Measurements from ENCODE around the gene ANXA6. TPM values are rescaled to one million over a fixed set of nuclear protein-coding genes. Genes with fewer than 3 reads are reported as not detected.

The ANXA6 gene
- total RNA-seq, 1 experiment from 2014 or later: 95.9 TPM

- POLR2A ChIA-PET (ENCODE audit: low non-redundant PET): no interaction called here
- intact Hi-C loops (cut with micrococcal nuclease; ENCODE audit: unreplicated experiment): no loop called here
- H3K27ac ChIP-seq (ENCODE audit: low read depth, low read length, poor library complexity, severe bottlenecking): no peak overlapping the region
Observed at GRCh38 chr5:151137067-151137825, 20.3 kb downstream of the ANXA6 start.

GRCh38 chr5:151134228-151134627 lies 23.4 kb downstream of the ANXA6 start:
- intact Hi-C loops (cut with micrococcal nuclease; ENCODE audit: unreplicated experiment): no loop called here
- Histone ChIP-seq H3K4me1 (ENCODE audit: insufficient read depth, low read length, poor library complexity, severe bottlenecking) (no peaks in the 10 kb centered on the region), H3K9me3 (ENCODE audit: low read depth, low read length, poor library complexity, severe bottlenecking) (no peaks in the 10 kb centered on the region), H3K4me3 (ENCODE audit: low read depth, low read length, poor library complexity, severe bottlenecking) (no peak overlapping the region), H3K36me3 (ENCODE audit: insufficient read depth, low read length, poor library complexity, severe bottlenecking) (peaks cover 87% of the 10 kb centered on the region), H3K27me3 (replicated peaks; ENCODE audit: insufficient read depth, low read depth, low read length, poor library complexity) (no peaks in the 10 kb centered on the region), H3K27ac (ENCODE audit: low read depth, low read length, poor library complexity, severe bottlenecking) (no peak overlapping the region)
- POLR2A ChIA-PET (ENCODE audit: low non-redundant PET): no interaction called here
- DNase-seq (ENCODE audit: low spot score): no peak
- CTCF ChIA-PET: no interaction called here
- no peak for TF ChIP-seq EZH2 (IDR thresholded peaks at IDR 0.05; ENCODE audit: borderline replicate concordance, low read depth, low read length, poor library complexity, severe bottlenecking)
- no peak for TF ChIP-seq CTCF (conservative IDR thresholded peaks at IDR 0.05; ENCODE audit: low read depth, low read length)
- no TSS peak for BruUV-seq (replicated peaks)

More at GRCh38 chr5:151137067-151137825, 20.3 kb downstream of the ANXA6 start:
- no TSS peak for BruUV-seq (replicated peaks)
- Histone ChIP-seq H3K9me3 (ENCODE audit: low read depth, low read length, poor library complexity, severe bottlenecking) (no peaks in the 10 kb centered on the region), H3K4me3 (ENCODE audit: low read depth, low read length, poor library complexity, severe bottlenecking) (no peak overlapping the region), H3K27me3 (replicated peaks; ENCODE audit: insufficient read depth, low read depth, low read length, poor library complexity) (no peaks in the 10 kb centered on the region), H3K4me1 (ENCODE audit: insufficient read depth, low read length, poor library complexity, severe bottlenecking) (no peaks in the 10 kb centered on the region), H3K36me3 (ENCODE audit: insufficient read depth, low read length, poor library complexity, severe bottlenecking) (peaks cover 71% of the 10 kb centered on the region)
- DNase-seq (ENCODE audit: low spot score): no peak
- CTCF ChIA-PET: no interaction called here
- TF ChIP-seq CTCF (conservative IDR thresholded peaks at IDR 0.05; ENCODE audit: low read depth, low read length): no peak
- TF ChIP-seq EZH2 (IDR thresholded peaks at IDR 0.05; ENCODE audit: borderline replicate concordance, low read depth, low read length, poor library complexity, severe bottlenecking): no peak

GRCh38 chr5:151132963-151133362 lies 24.6 kb downstream of the ANXA6 start:
- no peak for DNase-seq (ENCODE audit: low spot score)
- ChIA-PET CTCF (no interaction called here), POLR2A (ENCODE audit: low non-redundant PET) (no interaction called here)
- Histone ChIP-seq H3K36me3 (ENCODE audit: insufficient read depth, low read length, poor library complexity, severe bottlenecking) (peaks cover 85% of the 10 kb centered on the region), H3K27me3 (replicated peaks; ENCODE audit: insufficient read depth, low read depth, low read length, poor library complexity) (no peaks in the 10 kb centered on the region), H3K27ac (ENCODE audit: low read depth, low read length, poor library complexity, severe bottlenecking) (no peak overlapping the region), H3K4me3 (ENCODE audit: low read depth, low read length, poor library complexity, severe bottlenecking) (no peak overlapping the region), H3K4me1 (ENCODE audit: insufficient read depth, low read length, poor library complexity, severe bottlenecking) (no peaks in the 10 kb centered on the region), H3K9me3 (ENCODE audit: low read depth, low read length, poor library complexity, severe bottlenecking) (no peaks in the 10 kb centered on the region)
- intact Hi-C loops (cut with micrococcal nuclease; ENCODE audit: unreplicated experiment): no loop called here
- no TSS peak for BruUV-seq (replicated peaks)
- no peak for TF ChIP-seq CTCF (conservative IDR thresholded peaks at IDR 0.05; ENCODE audit: low read depth, low read length)
- TF ChIP-seq EZH2 (IDR thresholded peaks at IDR 0.05; ENCODE audit: borderline replicate concordance, low read depth, low read length, poor library complexity, severe bottlenecking): no peak

Data from A673 (cell line).